ENCODE measurements around the gene AXIN2. TPM values are rescaled to one million over a fixed set of nuclear protein-coding genes. Genes with fewer than 3 reads are reported as not detected.
"Not testable (repeated sequence)": the region's sequence is repeated elsewhere in the genome, so short reads cannot be mapped to it uniquely, and the experiment has no call there.

Gene AXIN2
- polyA plus RNA-seq, 1 donor from 2014 or later = 26.7 TPM

DNA sequence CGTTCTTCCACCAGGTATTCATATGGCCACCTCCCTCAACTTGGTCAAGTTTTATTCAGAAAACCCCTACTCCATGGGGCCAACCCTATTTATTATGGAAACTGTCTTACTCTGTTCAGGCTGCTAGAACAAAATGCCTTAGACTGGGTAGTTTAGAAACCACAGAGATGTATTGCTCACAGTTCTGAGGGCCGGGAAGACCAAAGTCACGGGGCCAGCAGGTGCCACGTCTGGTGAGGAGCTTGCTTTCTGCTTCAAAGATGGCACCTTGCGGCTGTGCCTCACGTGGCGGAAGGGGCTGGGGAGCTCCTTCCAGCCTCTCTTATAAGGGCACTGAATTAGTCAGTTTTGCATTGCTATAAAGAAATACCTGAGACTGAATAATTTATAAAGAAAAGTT lies 74.3 kb downstream of the AXIN2 start:
- no peaks in the 10 kb centered on the region for H3K9me2 ChIP-seq (ENCODE audit: insufficient read depth, low read length)
- no peak overlapping the region for H3K4me3 ChIP-seq (ENCODE audit: low read length)
- H4K20me1 ChIP-seq (ENCODE audit: insufficient read depth) = no peaks in the 10 kb centered on the region
- H3K9me3 ChIP-seq (ENCODE audit: low read length) = no peaks in the 10 kb centered on the region
- no peak overlapping the region for H2AFZ ChIP-seq (ENCODE audit: low read depth, low read length)
- H3K9ac ChIP-seq (ENCODE audit: low read length) = no peak overlapping the region
- no peaks in the 10 kb centered on the region for H3K79me2 ChIP-seq (replicated peaks; ENCODE audit: insufficient read depth, low read length)
- TF ChIP-seq POLR2AphosphoS5 (IDR thresholded peaks at IDR 0.05) (no peak), SMC3 (conservative IDR thresholded peaks at IDR 0.05; ENCODE audit: poor library complexity) (no peak)
- no peaks in the 10 kb centered on the region for H3K27me3 ChIP-seq (ENCODE audit: insufficient read depth, low read depth, low read length)
- no peak overlapping the region for H3K4me2 ChIP-seq (ENCODE audit: low read length)
- H3K27ac ChIP-seq (ENCODE audit: low read length) = no peak overlapping the region
- no peaks in the 10 kb centered on the region for H3K36me3 ChIP-seq (ENCODE audit: insufficient read depth, low read length)
- H3F3A ChIP-seq (ENCODE audit: insufficient read depth, low read length, poor library complexity, severe bottlenecking) = no peaks in the 10 kb centered on the region

DNA sequence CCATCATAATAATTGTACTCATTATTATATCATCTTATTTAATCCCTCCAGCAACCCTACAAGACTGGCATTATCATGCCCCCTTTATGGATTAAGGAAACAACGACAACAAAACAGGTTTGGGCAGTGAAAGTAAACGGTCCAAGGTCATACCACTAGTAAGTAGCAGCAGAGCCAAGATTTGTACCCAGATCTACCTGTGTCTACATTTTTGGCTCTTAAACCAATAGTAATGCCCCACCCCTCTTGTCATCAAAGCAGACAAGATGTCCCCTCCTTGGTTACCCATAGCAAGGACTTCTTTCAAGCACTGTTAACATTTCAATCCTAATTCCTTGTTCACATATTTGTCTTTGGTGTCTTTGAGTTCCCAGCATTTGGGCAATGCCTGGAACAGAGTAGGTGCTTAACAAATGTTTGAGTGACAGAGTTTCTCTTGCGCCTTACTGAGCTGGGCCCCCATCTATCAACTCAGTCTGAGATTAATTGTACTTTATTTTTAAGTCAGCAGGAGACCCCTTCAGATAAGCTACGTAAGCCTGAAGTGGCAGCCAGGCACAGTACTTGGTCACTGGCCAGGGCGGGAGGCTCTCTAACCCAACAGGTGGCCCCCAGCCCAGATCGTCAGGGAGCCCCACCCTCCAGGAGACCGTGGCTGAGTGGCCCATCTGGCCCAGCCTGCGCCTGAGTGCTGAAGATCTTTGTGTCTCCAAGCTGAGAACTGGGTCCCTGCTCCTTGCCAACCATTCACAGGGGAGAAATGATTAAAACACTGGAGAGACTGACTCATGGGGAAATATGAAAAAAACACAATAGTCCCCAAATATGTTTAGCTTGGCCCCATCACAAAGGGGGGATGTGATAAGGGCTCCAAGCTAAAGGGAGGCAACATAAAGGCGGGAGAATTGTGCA lies 75.8 kb downstream of the AXIN2 start:
- no peak for TF ChIP-seq EP300 (conservative IDR thresholded peaks at IDR 0.05; ENCODE audit: poor library complexity, severe bottlenecking)
- no peak for TF ChIP-seq TAF1 (IDR thresholded peaks at IDR 0.05; ENCODE audit: low read depth)
- no peak for TF ChIP-seq SMC3 (conservative IDR thresholded peaks at IDR 0.05; ENCODE audit: poor library complexity)
- no peaks in the 10 kb centered on the region for H3K36me3 ChIP-seq (ENCODE audit: insufficient read depth, low read length)
- H4K20me1 ChIP-seq (ENCODE audit: insufficient read depth) = no peaks in the 10 kb centered on the region
- no peak overlapping the region for H3K27ac ChIP-seq (ENCODE audit: low read length)
- H3K9me2 ChIP-seq (ENCODE audit: insufficient read depth, low read length) = no peaks in the 10 kb centered on the region
- H3K79me2 ChIP-seq (replicated peaks; ENCODE audit: insufficient read depth, low read length) = no peaks in the 10 kb centered on the region
- H2AFZ ChIP-seq (ENCODE audit: low read depth, low read length) = no peak overlapping the region
- H3F3A ChIP-seq (ENCODE audit: insufficient read depth, low read length, poor library complexity, severe bottlenecking) = no peaks in the 10 kb centered on the region
- no peaks in the 10 kb centered on the region for H3K9me3 ChIP-seq (ENCODE audit: low read length)
- H3K4me3 ChIP-seq (ENCODE audit: low read length) = no peak overlapping the region
- H3K27me3 ChIP-seq (ENCODE audit: insufficient read depth, low read depth, low read length) = no peaks in the 10 kb centered on the region
- no peak overlapping the region for H3K4me2 ChIP-seq (ENCODE audit: low read length)
- no peak overlapping the region for H3K9ac ChIP-seq (ENCODE audit: low read length)

- H3K4me3 ChIP-seq (ENCODE audit: low read length); H2AFZ ChIP-seq (ENCODE audit: low read depth, low read length); H3K36me3 ChIP-seq (ENCODE audit: insufficient read depth, low read length); H3K27me3 ChIP-seq (ENCODE audit: insufficient read depth, low read depth, low read length); H3K4me2 ChIP-seq (ENCODE audit: low read length); H3F3A ChIP-seq (ENCODE audit: insufficient read depth, low read length, poor library complexity, severe bottlenecking); H3K79me2 ChIP-seq (replicated peaks; ENCODE audit: insufficient read depth, low read length); H3K9ac ChIP-seq (ENCODE audit: low read length); H3K9me3 ChIP-seq (ENCODE audit: low read length); H3K9me2 ChIP-seq (ENCODE audit: insufficient read depth, low read length); H3K27ac ChIP-seq (ENCODE audit: low read length); H4K20me1 ChIP-seq (ENCODE audit: insufficient read depth): not testable (repeated sequence)
These were observed 77.0 kb downstream of the AXIN2 start for GRCh38 chr17:65484405-65484804.

DNA sequence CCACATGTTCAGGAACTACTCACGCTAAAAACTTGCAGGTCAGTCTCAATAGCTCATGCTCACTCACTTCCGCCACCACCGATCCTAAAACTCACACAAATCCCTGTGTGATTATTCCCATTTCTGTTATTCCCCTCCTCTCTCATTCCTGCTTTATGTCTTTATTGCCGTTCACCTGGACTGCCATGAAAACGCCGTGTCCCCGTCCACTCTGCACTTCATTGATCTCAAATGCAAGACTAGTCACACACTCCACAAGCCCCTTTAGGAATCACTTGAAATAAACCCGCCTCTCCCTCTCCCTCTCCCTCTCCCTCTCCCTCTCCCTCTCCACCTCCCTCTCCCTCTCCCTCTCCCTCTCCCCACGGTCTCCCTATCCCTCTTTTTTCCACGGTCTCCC lies 78.0 kb downstream of the AXIN2 start:
- H3K27me3 ChIP-seq (ENCODE audit: insufficient read depth, low read depth, low read length) = no peaks in the 10 kb centered on the region
- H3K9me3 ChIP-seq (ENCODE audit: low read length) = no peaks in the 10 kb centered on the region
- no peaks in the 10 kb centered on the region for H3K36me3 ChIP-seq (ENCODE audit: insufficient read depth, low read length)
- no peak overlapping the region for H2AFZ ChIP-seq (ENCODE audit: low read depth, low read length)
- H3K4me2 ChIP-seq (ENCODE audit: low read length) = no peak overlapping the region
- H4K20me1 ChIP-seq (ENCODE audit: insufficient read depth) = no peaks in the 10 kb centered on the region
- no peak overlapping the region for H3K9ac ChIP-seq (ENCODE audit: low read length)
- TF ChIP-seq TAF1 (IDR thresholded peaks at IDR 0.05; ENCODE audit: low read depth) (no peak), RAD21 (conservative IDR thresholded peaks at IDR 0.05) (no peak), CTCF (IDR thresholded peaks at IDR 0.05; ENCODE audit: poor library complexity, severe bottlenecking) (no peak)
- no peaks in the 10 kb centered on the region for H3K9me2 ChIP-seq (ENCODE audit: insufficient read depth, low read length)
- no peaks in the 10 kb centered on the region for H3K79me2 ChIP-seq (replicated peaks; ENCODE audit: insufficient read depth, low read length)
- H3F3A ChIP-seq (ENCODE audit: insufficient read depth, low read length, poor library complexity, severe bottlenecking) = no peaks in the 10 kb centered on the region
- H3K27ac ChIP-seq (ENCODE audit: low read length) = no peak overlapping the region
- H3K4me3 ChIP-seq (ENCODE audit: low read length) = no peak overlapping the region
